Measurements from ENCODE around the gene E2F2. TPM values are rescaled to one million over a fixed set of nuclear protein-coding genes. Genes with fewer than 3 reads are reported as not detected.

E2F2 gene
- total RNA-seq, 1 donor from 2014 or later: 23.5 TPM

- H3K36me3 Mint-ChIP-seq (ENCODE audit: low read depth): no peaks in the 10 kb centered on the region
- H3K27ac Mint-ChIP-seq (ENCODE audit: unreplicated experiment): no peak overlapping the region
- no peak for TF ChIP-seq CTCF (conservative IDR thresholded peaks at IDR 0.05)
- no peak for DNase-seq (ENCODE audit: low read depth, low spot score)
- H3K9me3 Mint-ChIP-seq: no peaks in the 10 kb centered on the region
- no peaks in the 10 kb centered on the region for H3K4me1 Mint-ChIP-seq
- no peak overlapping the region for H3K4me3 Mint-ChIP-seq
- no peaks in the 10 kb centered on the region for H3K27me3 Mint-ChIP-seq (ENCODE audit: low read depth)
These were observed 70.5 kb downstream of the E2F2 start for GRCh38 chr1:23460519-23460918.

DNA sequence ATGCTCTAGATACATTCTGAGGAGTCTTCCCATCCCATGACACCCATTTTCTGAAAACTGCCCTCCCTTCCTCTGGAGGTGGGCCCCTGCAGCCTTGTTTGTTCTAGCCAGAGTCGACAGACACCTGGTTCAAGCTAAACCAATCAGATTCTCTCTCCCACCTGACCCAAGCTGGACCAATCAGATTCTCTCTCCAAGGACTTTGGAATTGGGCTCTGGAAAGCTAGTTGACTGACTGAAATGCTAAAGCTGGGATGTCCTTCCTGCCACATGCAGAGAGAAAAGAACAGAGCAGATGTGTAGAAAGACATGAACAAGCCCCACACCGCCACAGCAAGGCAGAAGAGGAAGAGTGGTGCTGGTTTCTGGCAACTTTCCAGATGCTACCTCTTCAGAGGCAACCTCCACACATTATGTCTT lies 71.7 kb downstream of the E2F2 start:
- H3K9me3 Mint-ChIP-seq: no peaks in the 10 kb centered on the region
- H3K27me3 Mint-ChIP-seq (ENCODE audit: low read depth): no peaks in the 10 kb centered on the region
- H3K4me1 Mint-ChIP-seq: no peaks in the 10 kb centered on the region
- no peak overlapping the region for H3K27ac Mint-ChIP-seq (ENCODE audit: unreplicated experiment)
- no peak for TF ChIP-seq CTCF (conservative IDR thresholded peaks at IDR 0.05)
- no peak overlapping the region for H3K4me3 Mint-ChIP-seq
- no peak for DNase-seq (ENCODE audit: low read depth, low spot score)
- H3K36me3 Mint-ChIP-seq (ENCODE audit: low read depth): no peaks in the 10 kb centered on the region

Other genes with a start within 250 kb of the E2F2 start
- 293 and 305 TPM in 2 replicates for gene HNRNPR, start 186.9 kb downstream of the E2F2 start, total RNA-seq
- 9.2 and 10.0 TPM in 2 replicates for gene ZNF436, start 161.4 kb downstream of the E2F2 start, total RNA-seq
- gene TCEA3, start 106.5 kb downstream of the E2F2 start, total RNA-seq: 1.2 and 1.5 TPM in 2 replicates
- gene ASAP3, start 47.1 kb downstream of the E2F2 start, total RNA-seq: 45.5 and 45.8 TPM in 2 replicates
- gene ID3, start 28.3 kb upstream of the E2F2 start, total RNA-seq: 36.2 and 40.9 TPM in 2 replicates
- gene RPL11, start 160.6 kb upstream of the E2F2 start, total RNA-seq: 1,184 and 1,252 TPM in 2 replicates
- gene ELOA, start 212.2 kb upstream of the E2F2 start, total RNA-seq: 43.1 and 45.8 TPM in 2 replicates
- gene PITHD1, start 247.2 kb upstream of the E2F2 start, total RNA-seq: 54.8 and 57.5 TPM in 2 replicates

Data from neural crest cell (in vitro differentiated cells).